WI38 (cell line): ENCODE data around the gene HEPHL1.
"Not testable (repeated sequence)": the region's sequence is repeated elsewhere in the genome, so short reads cannot be mapped to it uniquely, and the experiment has no call there.

Source experiments
- H3K4me3 ChIP-seq: 2 replicates; pipeline ENCODE4 v1.5.1; 2011; ENCODE audit warnings: low read depth, mild to moderate bottlenecking, control low read depth, low read length
- CTCF ChIP-seq: IDR thresholded peaks from 2 replicates; pipeline ENCODE4 v1.5.1; 2012; ENCODE audit warnings: low read depth, mild to moderate bottlenecking, control low read depth, low read length

The HEPHL1 gene

DNA sequence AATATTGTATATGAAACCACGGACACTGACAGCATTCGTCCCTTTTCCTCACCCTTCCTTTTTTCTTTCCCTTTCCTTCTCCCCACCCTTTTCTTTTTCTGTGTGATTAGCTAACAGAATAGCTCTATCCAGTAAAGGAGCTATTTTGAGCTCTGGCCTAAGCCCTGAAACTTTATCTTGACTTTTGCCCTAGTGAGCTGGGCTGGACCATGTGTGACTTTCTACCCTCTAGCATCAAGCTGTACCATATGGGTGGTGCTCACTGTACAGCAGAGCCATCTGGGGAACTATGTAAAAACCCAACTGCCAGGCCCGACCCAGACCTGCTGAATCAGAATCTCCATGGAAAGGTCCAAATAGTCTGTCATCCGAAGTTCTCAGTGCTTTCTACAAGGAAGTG is 85.6 kb downstream of the HEPHL1 start:
- TF ChIP-seq CTCF, result no peak

DNA sequence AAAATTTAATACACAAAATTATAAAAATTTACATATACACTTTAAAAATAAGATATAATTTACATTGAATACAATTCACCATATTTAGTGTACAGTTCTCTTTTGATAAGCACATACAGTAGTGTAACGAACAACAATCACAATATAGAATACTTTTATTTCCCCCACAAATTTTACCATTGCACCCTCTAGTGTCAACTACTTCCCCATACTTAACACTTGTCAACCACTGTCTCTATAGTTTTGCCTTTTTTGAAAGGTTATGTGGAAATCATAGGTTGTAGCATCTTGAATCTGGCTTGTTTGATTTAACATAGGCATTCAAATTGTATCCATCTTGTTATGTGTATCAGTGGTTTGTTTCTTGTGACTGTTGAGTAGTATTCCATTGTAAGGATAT is 86.2 kb downstream of the HEPHL1 start:
- no peak overlapping the region for H3K4me3 ChIP-seq
- TF ChIP-seq CTCF, result no peak

More for the DNA sequence above, 85.6 kb downstream of the HEPHL1 start:
- H3K4me3 ChIP-seq, result no peak overlapping the region

DNA sequence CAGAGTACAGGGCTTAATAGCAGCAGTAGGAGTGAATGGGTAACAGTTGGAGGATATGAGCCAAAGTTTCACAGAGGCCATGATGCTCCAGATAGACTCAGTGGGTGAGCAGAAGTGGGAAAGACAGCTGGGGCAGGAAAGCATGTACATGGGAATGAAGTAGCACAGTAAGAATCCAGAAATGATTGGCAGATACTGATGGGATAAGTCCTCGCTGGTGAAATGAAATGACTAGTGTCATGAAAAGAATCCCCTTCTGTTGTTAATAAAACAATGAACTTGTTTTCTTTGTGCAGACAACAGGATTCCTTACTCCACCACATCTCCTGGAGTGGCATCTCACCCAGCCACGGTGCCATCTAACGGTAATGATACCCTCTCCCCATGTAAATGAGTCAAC is 90.1 kb downstream of the HEPHL1 start:
- no peak overlapping the region for H3K4me3 ChIP-seq
- TF ChIP-seq CTCF, result no peak

DNA sequence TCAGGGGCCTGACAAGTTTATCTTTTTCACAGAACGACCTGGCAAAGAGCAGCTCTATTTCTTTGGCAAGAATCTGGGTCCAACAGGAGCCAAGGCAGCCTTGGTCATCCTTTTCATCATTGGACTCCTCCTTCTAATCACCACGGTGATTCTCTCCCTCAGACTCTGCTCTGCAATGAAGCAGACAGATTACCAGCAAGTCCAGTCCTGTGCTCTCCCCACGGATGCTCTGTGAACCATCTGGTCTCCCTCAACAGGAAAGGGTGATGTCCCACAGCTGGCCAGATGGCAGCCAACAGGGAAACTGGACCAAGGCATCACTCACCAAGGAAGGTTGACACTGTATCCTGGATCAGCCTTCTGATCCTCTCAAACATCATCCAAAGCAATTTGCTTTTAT is 90.5 kb downstream of the HEPHL1 start:
- no peak for TF ChIP-seq CTCF
- no peak overlapping the region for H3K4me3 ChIP-seq

DNA sequence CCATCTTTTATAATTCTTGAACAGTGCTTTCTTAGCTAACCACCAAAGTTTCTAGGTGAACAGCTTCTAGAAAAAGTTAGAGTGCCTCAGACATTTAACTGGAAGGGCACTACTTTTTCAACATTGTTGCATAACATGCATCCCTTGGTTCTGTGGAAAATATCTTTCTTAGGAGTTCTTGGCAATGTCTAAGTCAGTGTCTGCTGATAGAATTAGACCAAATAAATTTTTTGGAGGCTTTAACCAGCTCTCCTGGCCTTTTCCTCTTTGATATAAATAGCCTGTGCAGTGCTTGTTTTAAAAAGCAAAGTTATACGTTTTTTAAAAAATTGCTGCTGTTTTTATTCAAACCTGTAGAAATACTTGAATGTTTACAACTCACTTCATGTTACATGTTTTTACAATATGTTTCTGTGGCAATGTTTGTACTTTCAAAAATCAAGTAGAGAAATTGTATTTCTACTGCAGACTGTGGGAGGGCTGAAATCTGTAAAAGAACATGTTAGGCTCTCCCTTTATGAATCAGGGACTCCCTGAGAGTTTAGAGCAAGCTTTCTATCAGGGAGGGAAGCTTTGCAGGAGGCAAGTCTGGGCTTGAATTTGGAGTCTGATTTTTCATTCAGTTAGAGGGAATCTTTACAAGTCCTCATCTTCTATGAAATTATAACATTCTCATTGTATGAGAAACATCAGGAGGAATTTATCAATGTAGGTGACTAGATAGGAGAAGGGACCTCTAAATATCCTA is 91.2 kb downstream of the HEPHL1 start:
- no peak for TF ChIP-seq CTCF
- H3K4me3 ChIP-seq, result no peak overlapping the region

- TF ChIP-seq CTCF, result no peak
- H3K4me3 ChIP-seq, result no peak overlapping the region
Observed at GRCh38 chr11:94117197-94117574, 96.0 kb downstream of the HEPHL1 start.

- TF ChIP-seq CTCF, result no peak
- H3K4me3 ChIP-seq, result no peak overlapping the region
Observed at GRCh38 chr11:94117871-94118270, 96.7 kb downstream of the HEPHL1 start.

GRCh38 chr11:94119676-94120075 is 98.5 kb downstream of the HEPHL1 start:
- not testable (repeated sequence) for H3K4me3 ChIP-seq

DNA sequence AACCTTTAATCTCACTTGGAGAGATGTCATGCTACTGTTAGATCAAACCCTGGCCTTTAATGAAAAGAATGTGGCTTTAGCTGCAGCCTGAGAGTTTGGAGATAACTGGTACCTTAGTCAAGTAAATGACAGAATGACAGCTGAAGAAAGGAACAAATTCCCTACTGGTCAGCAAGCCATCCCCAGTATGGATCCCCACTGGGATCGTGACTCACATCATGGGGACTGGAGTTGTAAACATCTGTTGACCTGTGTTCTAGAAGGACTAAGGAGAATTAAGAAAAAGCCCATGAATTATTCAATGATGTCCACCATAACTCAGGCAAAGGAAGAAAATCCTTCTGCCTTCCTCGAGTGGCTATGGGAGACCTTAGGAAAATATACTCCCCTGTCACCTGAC is 99.4 kb downstream of the HEPHL1 start:
- H3K4me3 ChIP-seq, result not testable (repeated sequence)
